OCI-LY7 (cell line): ENCODE results near the gene HAL.

Experiments used
- EZH2phosphoT487 ChIP-seq: fragments of 200-600 bp; sonication (generic); IDR thresholded peaks from 2 replicates; pipeline ENCODE4 v1.6.1; 2018; ENCODE audit warnings: low read depth, borderline replicate concordance, mild to moderate bottlenecking, mixed run types, antibody characterized with exemption, low read length, moderate library complexity, mixed read lengths
- TF ChIP-seq, protein P1 (sequence below): fragments of 200-600 bp; sonication (generic); conservative IDR thresholded peaks from 2 replicates; pipeline ENCODE4 v1.5.1; 2014; ENCODE audit warnings: mild to moderate bottlenecking, antibody characterized with exemption, low read length, moderate library complexity, mixed read lengths

DNA sequence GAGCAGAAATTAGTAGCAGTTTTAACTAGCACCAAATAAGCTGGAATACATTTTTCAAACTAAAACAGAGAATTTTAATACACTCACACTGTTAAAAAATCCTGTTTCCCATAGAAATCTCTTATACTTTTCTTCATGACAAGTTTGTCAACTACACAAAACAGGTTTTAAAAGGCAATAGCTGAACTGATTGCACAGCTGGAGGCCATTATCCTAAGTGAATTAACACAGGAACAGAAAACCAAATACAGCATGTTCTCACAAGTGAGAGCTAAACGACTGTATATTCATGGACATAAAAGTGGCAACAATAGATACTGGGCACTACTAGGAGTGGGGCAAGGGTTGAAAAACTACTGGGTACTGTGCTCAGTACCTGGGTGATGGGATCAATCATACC, 11.6 kb upstream of the HAL start:
- TF ChIP-seq, protein P1, sequence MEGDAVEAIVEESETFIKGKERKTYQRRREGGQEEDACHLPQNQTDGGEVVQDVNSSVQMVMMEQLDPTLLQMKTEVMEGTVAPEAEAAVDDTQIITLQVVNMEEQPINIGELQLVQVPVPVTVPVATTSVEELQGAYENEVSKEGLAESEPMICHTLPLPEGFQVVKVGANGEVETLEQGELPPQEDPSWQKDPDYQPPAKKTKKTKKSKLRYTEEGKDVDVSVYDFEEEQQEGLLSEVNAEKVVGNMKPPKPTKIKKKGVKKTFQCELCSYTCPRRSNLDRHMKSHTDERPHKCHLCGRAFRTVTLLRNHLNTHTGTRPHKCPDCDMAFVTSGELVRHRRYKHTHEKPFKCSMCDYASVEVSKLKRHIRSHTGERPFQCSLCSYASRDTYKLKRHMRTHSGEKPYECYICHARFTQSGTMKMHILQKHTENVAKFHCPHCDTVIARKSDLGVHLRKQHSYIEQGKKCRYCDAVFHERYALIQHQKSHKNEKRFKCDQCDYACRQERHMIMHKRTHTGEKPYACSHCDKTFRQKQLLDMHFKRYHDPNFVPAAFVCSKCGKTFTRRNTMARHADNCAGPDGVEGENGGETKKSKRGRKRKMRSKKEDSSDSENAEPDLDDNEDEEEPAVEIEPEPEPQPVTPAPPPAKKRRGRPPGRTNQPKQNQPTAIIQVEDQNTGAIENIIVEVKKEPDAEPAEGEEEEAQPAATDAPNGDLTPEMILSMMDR, result no peak
- no peak for TF ChIP-seq EZH2phosphoT487
